Chondrocyte (in vitro differentiated cells): ENCODE results near the gene CFAP161. TPM values are rescaled to one million over a fixed set of nuclear protein-coding genes. Genes with fewer than 3 reads are reported as not detected.

ENCODE experiments used
- DNase-seq: peaks from one replicate; pipeline ENCODE4 v3.0.0; 2021; ENCODE audit warnings: mixed read lengths, low spot score
- H3K27ac Mint-ChIP-seq: one replicate; pipeline ENCODE4 v1.8.0; 2021; ENCODE audit warnings: mild to moderate bottlenecking, moderate library complexity, mixed read lengths; ENCODE audit not compliant: unreplicated experiment
- H3K27me3 Mint-ChIP-seq: 2 replicates; pipeline ENCODE4 v1.8.0; 2021; ENCODE audit warnings: low read depth, mixed read lengths
- H3K36me3 Mint-ChIP-seq: 2 replicates; pipeline ENCODE4 v1.8.0; 2021; ENCODE audit warnings: low read depth, mixed read lengths
- H3K4me1 Mint-ChIP-seq: 2 replicates; pipeline ENCODE4 v1.8.0; 2021; ENCODE audit warnings: low read depth, mild to moderate bottlenecking, mixed read lengths
- H3K4me3 Mint-ChIP-seq: one replicate; pipeline ENCODE4 v1.8.0; 2021; ENCODE audit warnings: mild to moderate bottlenecking, moderate library complexity, mixed read lengths; ENCODE audit not compliant: unreplicated experiment
- H3K9me3 Mint-ChIP-seq: 2 replicates; pipeline ENCODE4 v1.8.0; 2021; ENCODE audit warnings: low read depth, mixed read lengths
- total RNA-seq: library from RNA; stranded (reverse); gene quantifications from 3 replicates; pipeline ENCODE4 v1.2.1, GENCODE V29; 2021
- TF ChIP-seq, protein P1 (sequence below): fragments of 200-600 bp; sonication (generic); IDR thresholded peaks from 2 replicates; pipeline ENCODE4 v1.5.0; 2021; ENCODE audit warnings: antibody characterized with exemption, mild to moderate bottlenecking, moderate library complexity

Gene CFAP161
- total RNA-seq, 1 donor from 2014 or later, result not detected

DNA sequence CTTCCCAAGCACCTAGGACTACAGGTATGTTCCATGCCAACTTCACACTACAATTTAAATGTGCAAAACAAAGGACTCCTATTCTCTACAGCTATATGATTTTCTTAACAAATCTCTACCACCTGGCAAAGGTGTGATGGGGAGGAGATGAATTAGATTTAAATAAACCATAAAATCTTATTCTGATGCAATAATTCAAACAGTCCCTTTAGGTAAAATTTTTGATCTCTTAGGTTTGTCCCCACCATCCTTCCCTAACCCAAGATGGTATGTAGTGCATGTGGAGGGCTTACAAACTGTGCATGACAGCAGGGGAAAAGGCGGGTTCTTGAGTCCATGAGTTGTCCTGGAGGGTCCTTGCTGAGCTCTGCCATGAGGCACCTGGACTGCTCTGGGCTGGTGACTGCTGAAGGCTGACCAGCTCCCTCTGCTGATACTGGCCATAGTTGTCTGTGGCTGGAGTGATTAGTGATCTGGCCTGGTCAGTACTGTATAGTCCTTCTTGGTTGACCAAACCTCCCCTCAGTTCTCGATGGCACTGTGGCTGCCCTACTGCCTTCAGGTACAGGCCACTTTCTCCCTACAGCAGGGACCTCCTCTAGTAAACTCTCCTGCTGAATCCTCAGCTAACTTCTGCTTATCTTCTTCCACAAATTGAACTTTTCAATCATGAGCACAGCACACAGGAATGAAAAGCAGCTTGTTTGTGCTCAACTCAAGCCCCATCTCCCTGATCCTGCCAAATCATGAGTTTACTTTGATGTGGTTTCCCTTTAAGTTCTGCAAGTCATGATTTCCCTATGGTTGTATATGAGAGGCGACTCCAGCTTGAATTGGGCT lies 30.1 kb downstream of the CFAP161 start:
- H3K27ac Mint-ChIP-seq, result peak overlapping the region; percentile 13
- no peak for DNase-seq
- H3K4me1 Mint-ChIP-seq, result peaks cover 58% of the 10 kb centered on the region
- H3K9me3 Mint-ChIP-seq, result no peaks in the 10 kb centered on the region
- TF ChIP-seq, protein P1, sequence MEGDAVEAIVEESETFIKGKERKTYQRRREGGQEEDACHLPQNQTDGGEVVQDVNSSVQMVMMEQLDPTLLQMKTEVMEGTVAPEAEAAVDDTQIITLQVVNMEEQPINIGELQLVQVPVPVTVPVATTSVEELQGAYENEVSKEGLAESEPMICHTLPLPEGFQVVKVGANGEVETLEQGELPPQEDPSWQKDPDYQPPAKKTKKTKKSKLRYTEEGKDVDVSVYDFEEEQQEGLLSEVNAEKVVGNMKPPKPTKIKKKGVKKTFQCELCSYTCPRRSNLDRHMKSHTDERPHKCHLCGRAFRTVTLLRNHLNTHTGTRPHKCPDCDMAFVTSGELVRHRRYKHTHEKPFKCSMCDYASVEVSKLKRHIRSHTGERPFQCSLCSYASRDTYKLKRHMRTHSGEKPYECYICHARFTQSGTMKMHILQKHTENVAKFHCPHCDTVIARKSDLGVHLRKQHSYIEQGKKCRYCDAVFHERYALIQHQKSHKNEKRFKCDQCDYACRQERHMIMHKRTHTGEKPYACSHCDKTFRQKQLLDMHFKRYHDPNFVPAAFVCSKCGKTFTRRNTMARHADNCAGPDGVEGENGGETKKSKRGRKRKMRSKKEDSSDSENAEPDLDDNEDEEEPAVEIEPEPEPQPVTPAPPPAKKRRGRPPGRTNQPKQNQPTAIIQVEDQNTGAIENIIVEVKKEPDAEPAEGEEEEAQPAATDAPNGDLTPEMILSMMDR, result peak; percentile 36
- peaks cover 3% of the 10 kb centered on the region for H3K27me3 Mint-ChIP-seq
- H3K36me3 Mint-ChIP-seq, result peaks cover 2% of the 10 kb centered on the region
- no peak overlapping the region for H3K4me3 Mint-ChIP-seq

- Mint-ChIP-seq H3K4me1 (peaks cover 52% of the 10 kb centered on the region), H3K36me3 (peaks cover 2% of the 10 kb centered on the region), H3K27me3 (peaks cover 4% of the 10 kb centered on the region), H3K9me3 (no peaks in the 10 kb centered on the region), H3K4me3 (no peak overlapping the region), H3K27ac (no peak overlapping the region)
- TF ChIP-seq, protein P1, result no peak
- DNase-seq, result no peak
Measured at GRCh38 chr15:81165535-81165934, 31.5 kb downstream of the CFAP161 start.

DNA sequence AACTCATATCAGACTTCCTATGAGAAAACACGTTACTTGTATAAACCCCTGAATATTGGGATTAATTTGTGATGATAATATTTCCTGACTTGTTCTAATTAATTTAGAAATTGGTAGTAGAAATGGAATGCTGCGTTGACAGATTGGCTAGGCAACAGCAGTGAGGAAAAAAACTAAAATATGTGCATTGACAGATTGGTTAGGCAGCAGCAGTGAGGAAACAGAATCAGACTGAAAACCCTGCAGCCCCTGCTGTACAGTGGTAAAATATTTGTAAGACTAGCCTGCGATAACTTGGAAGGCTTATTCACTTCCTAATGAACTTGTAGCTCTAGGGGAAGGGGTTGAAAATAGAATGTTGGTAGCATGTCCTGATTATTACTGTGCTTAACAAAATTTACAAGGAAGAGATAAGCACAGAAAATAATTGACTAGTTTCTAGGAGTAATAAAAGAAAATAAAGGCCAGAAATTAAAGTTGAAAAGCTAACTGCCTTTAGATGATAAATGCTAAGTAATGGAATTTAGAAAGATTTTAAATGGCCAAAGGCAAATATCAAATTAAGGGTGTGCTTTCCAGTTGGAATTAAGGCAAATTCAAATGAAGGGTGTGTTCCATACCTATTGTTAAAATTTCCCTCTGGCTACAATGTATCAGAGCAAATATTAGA lies 32.7 kb downstream of the CFAP161 start:
- Mint-ChIP-seq H3K27me3 (peaks cover 11% of the 10 kb centered on the region), H3K9me3 (no peaks in the 10 kb centered on the region), H3K36me3 (peaks cover 2% of the 10 kb centered on the region), H3K27ac (no peak overlapping the region), H3K4me1 (peaks cover 52% of the 10 kb centered on the region), H3K4me3 (no peak overlapping the region)
- DNase-seq, result no peak
- TF ChIP-seq, protein P1, result no peak

GRCh38 chr15:81168131-81168526 lies 34.1 kb downstream of the CFAP161 start:
- H3K36me3 Mint-ChIP-seq, result peaks cover 2% of the 10 kb centered on the region
- H3K4me3 Mint-ChIP-seq, result no peak overlapping the region
- no peaks in the 10 kb centered on the region for H3K9me3 Mint-ChIP-seq
- DNase-seq, result no peak
- no peak overlapping the region for H3K27ac Mint-ChIP-seq
- peaks cover 18% of the 10 kb centered on the region for H3K27me3 Mint-ChIP-seq
- TF ChIP-seq, protein P1, result no peak
- peaks cover 52% of the 10 kb centered on the region for H3K4me1 Mint-ChIP-seq

GRCh38 chr15:81168644-81169043 lies 34.6 kb downstream of the CFAP161 start:
- Mint-ChIP-seq H3K9me3 (no peaks in the 10 kb centered on the region), H3K36me3 (peaks cover 2% of the 10 kb centered on the region), H3K4me1 (peaks cover 52% of the 10 kb centered on the region), H3K27me3 (peaks cover 18% of the 10 kb centered on the region), H3K27ac (no peak overlapping the region), H3K4me3 (no peak overlapping the region)
- TF ChIP-seq, protein P1, result no peak
- no peak for DNase-seq
